Stimulated activated CD4-positive, alpha-beta T cell treated with anti-CD3 and anti-CD28 coated beads, Interleukin-12 subunit alpha, Interleukin-12 subunit beta, amount 100 ng/mL, for 24 hours (primary cell): ENCODE measurements around the gene RAB11FIP5.
"Not testable (repeated sequence)": the region's sequence is repeated elsewhere in the genome, so short reads cannot be mapped to it uniquely, and the experiment has no call there.

ENCODE experiments used
- DNase-seq, 2 experiments: peaks; one replicate each; pipeline ENCODE4 v3.0.0-alpha.2; 2020; ENCODE audit warnings: low read depth in 2 of 2

The RAB11FIP5 gene

GRCh38 chr2:73069041-73069854, 43.5 kb downstream of the RAB11FIP5 start:
- no peak for DNase-seq

GRCh38 chr2:73068147-73068546, 44.6 kb downstream of the RAB11FIP5 start:
- DNase-seq, result no peak

- no peak for DNase-seq
Measured at GRCh38 chr2:73067043-73067442, 45.7 kb downstream of the RAB11FIP5 start.

GRCh38 chr2:73065070-73065469, 47.7 kb downstream of the RAB11FIP5 start:
- DNase-seq, result not testable (repeated sequence)

GRCh38 chr2:73063909-73064875, 48.6 kb downstream of the RAB11FIP5 start:
- DNase-seq, result no peak

- no peak for DNase-seq
Measured at GRCh38 chr2:73063472-73063871, 49.3 kb downstream of the RAB11FIP5 start.

- DNase-seq, result no peak
Measured at GRCh38 chr2:73059106-73059505, 53.6 kb downstream of the RAB11FIP5 start.

GRCh38 chr2:73054980-73055379, 57.8 kb downstream of the RAB11FIP5 start:
- DNase-seq, result no peak

- DNase-seq, result no peak
Measured at GRCh38 chr2:73053316-73054114, 59.2 kb downstream of the RAB11FIP5 start.

- DNase-seq, result no peak
Measured at GRCh38 chr2:73050121-73050545, 62.6 kb downstream of the RAB11FIP5 start.

- no peak for DNase-seq
Measured at GRCh38 chr2:73043929-73044832, 68.6 kb downstream of the RAB11FIP5 start.

GRCh38 chr2:73043276-73043675, 69.5 kb downstream of the RAB11FIP5 start:
- no peak for DNase-seq

- no peak for DNase-seq
Measured at GRCh38 chr2:73037947-73038585, 74.7 kb downstream of the RAB11FIP5 start.

- DNase-seq, result no peak
Measured at GRCh38 chr2:73036766-73037165, 76.0 kb downstream of the RAB11FIP5 start.

GRCh38 chr2:73035899-73036711, 76.6 kb downstream of the RAB11FIP5 start:
- no peak for DNase-seq

- no peak for DNase-seq
Measured at GRCh38 chr2:73034661-73035375, 77.9 kb downstream of the RAB11FIP5 start.

GRCh38 chr2:73033766-73034381, 78.9 kb downstream of the RAB11FIP5 start:
- no peak for DNase-seq

GRCh38 chr2:73033142-73033765, 79.5 kb downstream of the RAB11FIP5 start:
- no peak for DNase-seq
